ENCODE results near the gene LRP4.

- no peak for TF ChIP-seq CTCF (conservative IDR thresholded peaks at IDR 0.05 in 1 of 2, IDR thresholded peaks at IDR 0.05 in 1 of 2; ENCODE audit: extremely low read depth in 1 of 2, insufficient read depth in 1 of 2, low read depth in 1 of 2, low read length in 2 of 2)
- no peak for TF ChIP-seq EZH2 (IDR thresholded peaks at IDR 0.05; ENCODE audit: borderline replicate concordance, low read length)
These were observed 79.8 kb downstream of the LRP4 start for GRCh38 chr11:46838501-46838900.
